DND-41 (cell line): ENCODE measurements around the gene MACC1.

Experiments used
- ATAC-seq: fragments of 200-7000 bp; cut with Tn5 transposase; 3 replicates; pipeline ENCODE4 v1.9.1; 2021; ENCODE audit warnings: low read depth; ENCODE audit not compliant: insufficient read depth
- DNase-seq: peaks from one replicate; pipeline ENCODE4 v3.0.0-alpha.2; 2020
- H2AFZ ChIP-seq: 2 replicates; pipeline ENCODE4 v1.6.0; 2012; ENCODE audit warnings: low read depth, low read length
- H3K27ac ChIP-seq: 2 replicates; pipeline ENCODE4 v1.5.1; 2012; ENCODE audit warnings: low read length, inconsistent platforms
- H3K27me3 ChIP-seq: fragments of 200-600 bp; sonication (generic); 2 replicates; pipeline ENCODE4 v1.6.0; 2012; ENCODE audit warnings: low read length, mild to moderate bottlenecking, inconsistent platforms; ENCODE audit not compliant: insufficient read depth, poor library complexity
- H3K36me3 ChIP-seq: 2 replicates; pipeline ENCODE4 v1.5.1; 2012; ENCODE audit warnings: low read length, inconsistent platforms; ENCODE audit not compliant: insufficient read depth
- H3K4me1 ChIP-seq: 2 replicates; pipeline ENCODE4 v1.5.1; 2012; ENCODE audit warnings: mild to moderate bottlenecking, low read length; ENCODE audit not compliant: insufficient read depth
- H3K4me2 ChIP-seq: 2 replicates; pipeline ENCODE4 v1.6.0; 2012; ENCODE audit warnings: mild to moderate bottlenecking, moderate library complexity, low read length, inconsistent platforms; ENCODE audit not compliant: insufficient read depth
- H3K4me3 ChIP-seq, 2 experiments: fragments of 200-600 bp in 1 of 2; shearing (Covaris generic) in 1 of 2; 2 replicates each; pipeline ENCODE4 v1.5.1; 2012 to 2016; ENCODE audit warnings: inconsistent platforms in 2 of 2, low read length in 2 of 2, mild to moderate bottlenecking in 2 of 2, low read depth in 1 of 2, moderate library complexity in 1 of 2
- H3K79me2 ChIP-seq: 2 replicates; pipeline ENCODE4 v1.6.0; 2012; ENCODE audit warnings: low read length, inconsistent platforms; ENCODE audit not compliant: insufficient read depth
- H3K9ac ChIP-seq: 2 replicates; pipeline ENCODE4 v1.6.0; 2012; ENCODE audit warnings: low read depth, mild to moderate bottlenecking, inconsistent platforms, low read length, moderate library complexity
- H3K9me3 ChIP-seq: 2 replicates; pipeline ENCODE4 v1.5.1; 2012; ENCODE audit warnings: low read length, moderate library complexity, mild to moderate bottlenecking, inconsistent platforms; ENCODE audit not compliant: insufficient read depth, severe bottlenecking
- H4K20me1 ChIP-seq: 2 replicates; pipeline ENCODE4 v1.6.0; 2012; ENCODE audit warnings: low read length; ENCODE audit not compliant: insufficient read depth
- CTCF ChIP-seq: IDR thresholded peaks from 2 replicates; pipeline ENCODE4 v1.5.1; 2012; ENCODE audit warnings: borderline replicate concordance, low read length, moderate library complexity, mild to moderate bottlenecking; ENCODE audit not compliant: poor library complexity, severe bottlenecking; ENCODE audit errors: extremely low read depth
- EZH2 ChIP-seq: IDR thresholded peaks from 3 replicates; pipeline ENCODE4 v1.6.1; 2012; ENCODE audit warnings: borderline replicate concordance, low read depth, mild to moderate bottlenecking, moderate library complexity, low read length, inconsistent platforms; ENCODE audit not compliant: severe bottlenecking

The MACC1 gene

GRCh38 chr7:20159226-20159747 is 57.9 kb downstream of the MACC1 start:
- Histone ChIP-seq H2AFZ (no peak overlapping the region), H3K27ac (no peak overlapping the region), H3K79me2 (no peaks in the 10 kb centered on the region), H3K4me2 (no peak overlapping the region), H3K9me3 (no peaks in the 10 kb centered on the region), H3K4me3 (no peak overlapping the region), H3K27me3 (no peaks in the 10 kb centered on the region), H3K4me1 (no peaks in the 10 kb centered on the region), H3K9ac (no peak overlapping the region), H3K36me3 (no peaks in the 10 kb centered on the region), H4K20me1 (no peaks in the 10 kb centered on the region)
- ATAC-seq (no peak), DNase-seq (no peak)
- TF ChIP-seq EZH2: no peak
- TF ChIP-seq CTCF: no peak

- Histone ChIP-seq H3K27me3 (no peaks in the 10 kb centered on the region), H3K36me3 (no peaks in the 10 kb centered on the region), H3K79me2 (no peaks in the 10 kb centered on the region), H3K9me3 (no peaks in the 10 kb centered on the region), H3K4me1 (no peaks in the 10 kb centered on the region), H3K27ac (no peak overlapping the region), H3K4me3 (no peak overlapping the region), H3K9ac (no peak overlapping the region), H4K20me1 (no peaks in the 10 kb centered on the region), H3K4me2 (no peak overlapping the region), H2AFZ (no peak overlapping the region)
- no peak for ATAC-seq
- no peak for DNase-seq
- no peak for TF ChIP-seq EZH2
- TF ChIP-seq CTCF: no peak
These were observed 58.5 kb downstream of the MACC1 start for GRCh38 chr7:20158684-20159083.

- Histone ChIP-seq H3K79me2 (no peaks in the 10 kb centered on the region), H3K4me2 (no peak overlapping the region), H3K27ac (no peak overlapping the region), H3K27me3 (no peaks in the 10 kb centered on the region), H2AFZ (no peak overlapping the region), H3K9ac (no peak overlapping the region), H3K4me3 (no peak overlapping the region), H4K20me1 (no peaks in the 10 kb centered on the region), H3K4me1 (no peaks in the 10 kb centered on the region), H3K9me3 (no peaks in the 10 kb centered on the region), H3K36me3 (no peaks in the 10 kb centered on the region)
- TF ChIP-seq CTCF (no peak), EZH2 (no peak)
- ATAC-seq (no peak), DNase-seq (no peak)
These were observed 59.7 kb downstream of the MACC1 start for GRCh38 chr7:20157456-20157855.

DNA sequence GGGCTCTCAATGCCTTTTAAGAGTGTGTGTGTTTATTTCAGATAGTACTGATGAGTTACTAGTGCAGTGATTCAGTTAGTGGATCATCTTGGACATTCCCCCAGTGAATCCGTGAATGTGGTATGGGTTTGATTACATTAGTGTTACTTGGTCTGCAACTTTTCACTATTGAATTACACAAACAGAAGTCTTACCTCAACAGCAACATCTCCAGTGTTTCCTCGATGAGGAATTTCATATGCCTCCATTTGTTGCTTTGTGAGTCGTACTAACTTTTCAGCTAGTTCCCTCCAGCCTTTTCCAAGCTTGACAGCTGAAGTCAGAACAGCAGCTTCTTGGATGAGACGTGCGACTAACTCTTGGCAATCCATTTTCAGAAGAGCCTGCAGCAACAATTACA is 63.2 kb downstream of the MACC1 start:
- H4K20me1 ChIP-seq: no peaks in the 10 kb centered on the region
- H3K9ac ChIP-seq: no peak overlapping the region
- TF ChIP-seq CTCF (no peak), EZH2 (no peak)
- no peak overlapping the region for H2AFZ ChIP-seq
- no peaks in the 10 kb centered on the region for H3K79me2 ChIP-seq
- ATAC-seq (no peak), DNase-seq (no peak)
- H3K27me3 ChIP-seq: no peaks in the 10 kb centered on the region
- no peak overlapping the region for H3K27ac ChIP-seq
- H3K36me3 ChIP-seq: no peaks in the 10 kb centered on the region
- no peaks in the 10 kb centered on the region for H3K4me1 ChIP-seq
- H3K4me2 ChIP-seq: no peak overlapping the region
- no peaks in the 10 kb centered on the region for H3K9me3 ChIP-seq
- no peak overlapping the region for H3K4me3 ChIP-seq
